Skeletal muscle satellite cell (primary cell): Measurements from ENCODE around the gene HGFAC.
"Not testable (repeated sequence)": the region's sequence is repeated elsewhere in the genome, so short reads cannot be mapped to it uniquely, and the experiment has no call there.

Source experiments
- H3K27me3 ChIP-seq: 2 replicates; pipeline ENCODE4 v1.7.0; 2013; ENCODE audit warnings: low read length; ENCODE audit not compliant: control insufficient read depth, insufficient read depth
- H3K36me3 ChIP-seq: 2 replicates; pipeline ENCODE4 v1.7.0; 2013; ENCODE audit warnings: mild to moderate bottlenecking, control low read depth, low read length; ENCODE audit not compliant: insufficient read depth
- H3K4me1 ChIP-seq: 2 replicates; pipeline ENCODE4 v1.7.0; 2013; ENCODE audit warnings: low read length; ENCODE audit not compliant: control insufficient read depth, insufficient read depth
- H3K4me2 ChIP-seq: 2 replicates; pipeline ENCODE4 v1.7.0; 2013; ENCODE audit warnings: mild to moderate bottlenecking, low read length
- H3K4me3 ChIP-seq: 2 replicates; pipeline ENCODE4 v1.7.0; 2013; ENCODE audit warnings: low read length
- H3K9ac ChIP-seq: 2 replicates; pipeline ENCODE4 v1.7.0; 2013; ENCODE audit warnings: mild to moderate bottlenecking, low read depth, low read length, moderate library complexity
- H3K9me3 ChIP-seq: replicated peaks from 2 replicates; pipeline ENCODE4 v1.7.0; 2013; ENCODE audit warnings: mild to moderate bottlenecking, control low read depth, low read length

Gene HGFAC

DNA sequence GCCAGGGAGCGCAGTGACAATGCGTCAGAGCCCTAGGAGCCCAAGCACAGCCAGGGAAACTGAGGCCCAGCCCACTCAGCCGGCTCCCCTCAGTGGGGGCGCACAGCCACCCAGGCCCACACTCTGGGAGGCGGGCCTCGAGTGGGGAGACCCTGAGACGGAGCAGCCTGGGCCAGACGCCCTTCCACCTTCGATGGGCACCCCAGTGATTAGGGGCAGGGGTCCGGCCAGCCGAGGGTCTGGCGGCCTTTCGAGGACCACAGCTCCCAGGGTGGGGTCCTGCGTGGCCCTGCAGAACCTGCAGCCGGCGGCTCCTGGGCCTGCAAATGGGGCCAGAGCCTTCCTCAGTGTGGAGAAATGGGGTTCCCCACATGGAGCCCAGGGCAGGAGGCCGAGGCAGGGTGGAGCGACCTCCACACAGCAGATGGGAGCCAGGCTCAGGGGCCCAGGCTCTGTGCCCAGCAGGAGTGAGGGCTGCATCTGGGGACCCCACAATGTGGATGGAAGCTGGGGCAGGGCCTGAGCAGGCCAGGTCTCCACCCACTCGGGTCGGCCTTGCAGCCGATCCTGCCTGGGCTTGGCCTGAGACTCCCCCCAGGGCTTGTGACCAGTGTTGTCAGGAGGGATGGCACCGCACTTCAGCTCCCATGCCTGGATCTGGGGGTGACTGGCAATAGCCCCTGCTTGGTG lies 5.0 kb downstream of the HGFAC start:
- peaks cover 7% of the 10 kb centered on the region for H3K4me1 ChIP-seq
- no peaks in the 10 kb centered on the region for H3K27me3 ChIP-seq
- H3K4me3 ChIP-seq = no peak overlapping the region
- H3K9me3 ChIP-seq = no peaks in the 10 kb centered on the region
- H3K9ac ChIP-seq = no peak overlapping the region
- no peak overlapping the region for H3K4me2 ChIP-seq
- H3K36me3 ChIP-seq = no peaks in the 10 kb centered on the region

DNA sequence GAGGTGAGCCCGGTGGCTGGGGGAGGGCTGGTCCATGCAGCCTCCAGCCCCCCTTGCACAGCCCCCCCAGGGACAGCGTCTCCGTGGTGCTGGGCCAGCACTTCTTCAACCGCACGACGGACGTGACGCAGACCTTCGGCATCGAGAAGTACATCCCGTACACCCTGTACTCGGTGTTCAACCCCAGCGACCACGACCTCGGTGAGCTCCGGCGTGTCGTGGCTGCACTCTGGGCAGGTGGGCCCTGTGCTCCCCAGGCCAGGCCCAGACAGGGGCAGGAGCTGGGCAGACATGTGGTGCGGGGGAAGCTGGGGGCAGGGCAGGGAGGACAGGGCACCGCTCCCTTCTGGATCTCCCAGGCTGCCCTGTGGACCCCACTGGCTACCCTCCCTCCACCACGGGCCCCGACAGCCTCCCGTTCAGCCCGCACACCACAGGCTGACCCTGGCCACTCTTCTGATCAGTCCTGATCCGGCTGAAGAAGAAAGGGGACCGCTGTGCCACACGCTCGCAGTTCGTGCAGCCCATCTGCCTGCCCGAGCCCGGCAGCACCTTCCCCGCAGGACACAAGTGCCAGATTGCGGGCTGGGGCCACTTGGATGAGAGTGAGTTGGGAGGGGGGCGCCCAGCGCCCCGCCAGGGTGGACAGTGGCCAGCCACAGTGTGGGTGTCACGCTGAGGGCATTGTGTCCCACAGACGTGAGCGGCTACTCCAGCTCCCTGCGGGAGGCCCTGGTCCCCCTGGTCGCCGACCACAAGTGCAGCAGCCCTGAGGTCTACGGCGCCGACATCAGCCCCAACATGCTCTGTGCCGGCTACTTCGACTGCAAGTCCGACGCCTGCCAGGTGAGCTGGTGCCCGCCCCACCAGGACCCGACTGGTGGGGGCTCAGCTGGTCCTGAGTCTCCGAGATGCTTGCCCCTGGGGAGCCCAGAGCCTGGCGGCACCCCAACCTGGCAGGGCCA lies 5.9 kb downstream of the HGFAC start:
- no peaks in the 10 kb centered on the region for H3K36me3 ChIP-seq
- no peaks in the 10 kb centered on the region for H3K27me3 ChIP-seq
- H3K9me3 ChIP-seq = no peaks in the 10 kb centered on the region
- H3K4me1 ChIP-seq = peaks cover 16% of the 10 kb centered on the region
- no peak overlapping the region for H3K4me3 ChIP-seq
- no peak overlapping the region for H3K4me2 ChIP-seq
- no peak overlapping the region for H3K9ac ChIP-seq

DNA sequence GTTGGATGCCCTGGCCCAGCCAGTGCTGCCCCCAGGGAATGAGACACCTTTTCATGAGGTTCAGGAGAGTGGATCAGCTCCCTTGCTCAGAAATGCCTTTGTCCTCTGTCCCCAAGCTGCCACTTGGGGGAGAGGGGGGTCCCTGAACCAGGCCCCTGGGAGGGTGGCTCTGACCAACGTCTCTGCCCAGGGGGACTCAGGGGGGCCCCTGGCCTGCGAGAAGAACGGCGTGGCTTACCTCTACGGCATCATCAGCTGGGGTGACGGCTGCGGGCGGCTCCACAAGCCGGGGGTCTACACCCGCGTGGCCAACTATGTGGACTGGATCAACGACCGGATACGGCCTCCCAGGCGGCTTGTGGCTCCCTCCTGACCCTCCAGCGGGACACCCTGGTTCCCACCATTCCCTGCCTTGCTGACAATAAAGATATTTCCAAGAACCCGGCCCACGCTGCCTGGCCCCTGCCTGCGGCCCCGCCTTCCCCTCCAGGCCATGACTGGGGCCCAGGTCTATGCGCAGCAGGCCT lies 7.3 kb downstream of the HGFAC start:
- Histone ChIP-seq H3K4me3 (no peak overlapping the region), H3K27me3 (no peaks in the 10 kb centered on the region), H3K9ac (no peak overlapping the region), H3K9me3 (no peaks in the 10 kb centered on the region), H3K4me1 (peaks cover 16% of the 10 kb centered on the region), H3K36me3 (no peaks in the 10 kb centered on the region), H3K4me2 (no peak overlapping the region)

DNA sequence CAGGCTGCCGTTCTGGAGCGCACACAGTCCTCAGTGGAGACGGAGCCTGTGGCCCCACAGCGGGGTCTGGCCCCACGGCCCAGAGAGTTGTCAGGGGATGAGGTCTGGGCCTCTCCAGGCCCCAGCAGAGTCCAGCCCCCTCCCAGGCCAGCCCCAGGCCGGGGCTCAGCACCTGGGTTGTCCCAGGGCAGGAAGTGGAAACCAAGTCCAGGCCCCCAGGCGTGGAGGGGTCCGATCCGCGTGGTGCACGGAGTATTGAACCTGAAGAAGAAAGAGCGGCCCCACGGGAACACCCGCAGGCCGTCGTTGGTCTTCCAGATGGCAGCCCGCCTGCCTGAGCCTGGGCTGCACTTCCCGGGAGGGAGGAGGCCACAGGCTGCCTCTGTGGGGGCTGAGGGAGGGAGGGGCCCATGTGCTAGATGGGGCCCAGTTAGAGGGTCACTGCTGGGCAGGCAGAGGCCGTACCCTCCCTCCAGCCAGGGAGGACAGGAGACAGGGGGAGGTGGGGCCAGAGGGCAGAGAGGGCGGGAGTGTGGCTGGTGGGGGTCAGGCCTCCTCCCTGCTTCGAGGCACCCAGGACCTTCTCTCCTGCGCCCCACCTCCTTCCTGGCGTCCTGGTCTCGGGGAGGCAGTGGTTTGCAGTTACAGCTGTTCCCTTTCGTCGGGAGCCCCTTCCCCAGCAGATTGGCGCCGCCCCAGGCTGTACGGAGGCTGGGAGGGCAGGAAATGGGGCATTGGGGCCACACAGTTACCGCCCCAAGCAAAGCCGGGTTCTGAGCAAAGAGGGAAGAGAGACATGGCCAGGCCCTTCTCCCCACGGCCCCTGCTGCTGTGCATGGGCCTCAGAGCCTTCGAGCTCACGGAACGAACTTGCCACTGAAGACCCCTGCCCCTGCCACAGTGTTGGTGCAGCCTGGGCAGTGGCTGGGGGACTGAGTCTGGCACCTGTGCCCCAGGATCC lies 8.1 kb downstream of the HGFAC start:
- Histone ChIP-seq H3K27me3 (no peaks in the 10 kb centered on the region), H3K36me3 (no peaks in the 10 kb centered on the region), H3K4me1 (peaks cover 16% of the 10 kb centered on the region), H3K4me3 (no peak overlapping the region), H3K9ac (no peak overlapping the region), H3K4me2 (no peak overlapping the region), H3K9me3 (no peaks in the 10 kb centered on the region)

DNA sequence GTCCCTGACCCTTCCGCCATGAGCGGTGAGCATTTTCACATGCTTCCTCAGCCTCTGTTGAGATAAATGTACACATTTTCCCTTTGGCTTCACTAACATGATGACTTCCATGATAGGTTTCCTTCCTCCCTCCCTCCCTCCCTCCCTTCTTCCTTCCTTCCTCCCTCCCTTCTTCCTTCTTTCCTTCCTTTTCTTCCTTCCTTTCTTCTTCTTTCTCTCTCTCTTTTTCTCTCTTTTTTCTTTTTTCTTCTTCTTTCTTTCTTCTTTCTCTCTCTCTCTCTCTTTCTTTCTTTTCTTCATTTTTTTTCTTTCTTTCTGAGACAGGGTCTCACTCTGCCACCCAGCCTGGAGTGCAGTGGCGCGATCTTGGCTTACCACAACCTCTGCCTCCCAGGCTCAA lies 8.9 kb downstream of the HGFAC start:
- Histone ChIP-seq H3K4me3 (no peak overlapping the region), H3K27me3 (no peaks in the 10 kb centered on the region), H3K9ac (no peak overlapping the region), H3K36me3 (no peaks in the 10 kb centered on the region), H3K4me2 (no peak overlapping the region), H3K4me1 (peaks cover 16% of the 10 kb centered on the region), H3K9me3 (peaks cover 7% of the 10 kb centered on the region)

DNA sequence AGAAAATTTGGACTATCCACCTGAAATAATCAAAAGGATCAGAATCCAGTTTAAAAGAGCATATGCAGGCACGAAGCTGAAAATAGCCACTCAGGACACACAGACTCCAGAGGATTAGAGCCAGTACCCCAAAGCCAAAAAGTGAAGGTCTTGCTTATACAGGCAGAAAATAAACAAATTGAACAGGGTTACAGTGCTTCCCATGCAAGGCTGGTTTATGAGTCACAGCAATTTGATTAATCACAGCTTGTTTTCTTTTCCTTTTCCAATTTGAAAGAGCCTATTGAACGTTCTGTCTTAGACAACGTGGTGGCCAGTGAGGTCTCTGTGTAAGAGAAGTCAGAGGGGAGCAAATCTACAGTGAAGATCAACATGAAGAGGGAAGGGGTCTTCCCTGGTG lies 10.2 kb downstream of the HGFAC start:
- H3K4me2 ChIP-seq = peak overlapping the region; percentile 39
- H3K27me3 ChIP-seq = no peaks in the 10 kb centered on the region
- no peak overlapping the region for H3K4me3 ChIP-seq
- no peaks in the 10 kb centered on the region for H3K36me3 ChIP-seq
- H3K9me3 ChIP-seq = peaks cover 7% of the 10 kb centered on the region
- H3K9ac ChIP-seq = no peak overlapping the region
- peaks cover 16% of the 10 kb centered on the region for H3K4me1 ChIP-seq

DNA sequence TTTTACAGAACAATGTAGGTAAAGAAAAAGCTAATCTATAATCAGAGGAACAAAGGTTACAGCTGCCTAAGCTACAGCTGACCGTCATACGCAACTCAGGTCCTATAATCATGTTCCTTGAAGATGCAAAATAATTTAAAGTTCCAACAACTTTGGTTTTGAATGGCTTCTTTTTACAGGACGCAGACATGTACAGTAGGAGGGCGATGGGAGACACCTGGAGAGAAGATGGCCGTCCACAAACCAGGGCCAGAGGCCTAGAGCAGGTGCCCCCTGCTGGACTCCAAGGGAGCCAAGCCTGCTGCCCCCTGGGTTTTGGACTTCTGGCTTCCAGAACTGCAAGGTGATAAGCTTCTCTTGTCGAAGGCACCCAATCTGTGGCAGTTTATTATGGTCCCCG lies 10.6 kb downstream of the HGFAC start:
- no peaks in the 10 kb centered on the region for H3K27me3 ChIP-seq
- no peaks in the 10 kb centered on the region for H3K36me3 ChIP-seq
- no peak overlapping the region for H3K9ac ChIP-seq
- no peak overlapping the region for H3K4me3 ChIP-seq
- peak overlapping the region; percentile 1 for H3K4me2 ChIP-seq
- peaks cover 16% of the 10 kb centered on the region for H3K4me1 ChIP-seq
- peaks cover 7% of the 10 kb centered on the region for H3K9me3 ChIP-seq

DNA sequence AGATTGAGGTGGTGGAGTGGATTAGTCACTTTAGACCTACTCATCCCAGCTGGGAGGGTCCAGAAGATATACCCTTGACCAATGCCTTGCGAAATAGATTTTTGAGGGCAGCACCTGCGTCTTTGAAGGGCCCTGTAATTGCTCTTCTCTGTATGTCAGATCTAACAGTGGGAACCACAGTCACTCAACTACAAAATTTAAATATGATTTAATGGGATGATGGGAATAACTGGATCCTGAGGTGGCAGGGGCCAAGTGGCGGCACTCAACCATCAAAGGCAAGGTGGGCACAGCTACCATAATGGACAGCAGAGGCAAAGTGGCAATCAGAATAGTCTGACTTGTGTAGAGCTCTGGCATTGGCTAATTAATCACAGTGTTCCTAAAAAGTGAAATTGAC lies 13.8 kb downstream of the HGFAC start:
- H3K27me3 ChIP-seq, H3K9ac ChIP-seq, H3K4me2 ChIP-seq, H3K4me3 ChIP-seq, H3K36me3 ChIP-seq, H3K9me3 ChIP-seq: not testable (repeated sequence)
- H3K4me1 ChIP-seq = peaks cover 16% of the 10 kb centered on the region

DNA sequence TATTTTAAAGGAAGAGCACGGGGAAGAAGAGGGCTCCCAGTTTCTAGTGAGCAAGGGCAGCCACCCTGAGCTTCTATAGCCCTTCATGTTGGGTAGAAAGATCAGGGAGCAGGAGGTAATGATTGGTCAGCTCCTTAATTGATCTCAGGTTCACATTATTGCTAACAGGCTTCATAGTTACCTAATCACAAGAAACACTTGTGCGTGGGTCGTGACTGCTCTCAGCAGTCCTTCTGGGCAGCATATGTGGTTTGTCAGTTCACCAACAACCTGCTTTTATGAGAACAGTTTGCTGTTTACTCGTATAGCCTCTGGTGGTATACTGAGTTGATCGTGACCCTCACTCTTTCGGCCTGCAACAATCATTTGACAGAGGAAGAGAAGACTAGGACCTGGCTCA lies 16.6 kb downstream of the HGFAC start:
- Histone ChIP-seq H3K27me3 (peaks cover 12% of the 10 kb centered on the region), H3K4me2 (no peak overlapping the region), H3K9me3 (peaks cover 7% of the 10 kb centered on the region), H3K4me3 (no peak overlapping the region), H3K9ac (no peak overlapping the region), H3K4me1 (peaks cover 22% of the 10 kb centered on the region), H3K36me3 (no peaks in the 10 kb centered on the region)

DNA sequence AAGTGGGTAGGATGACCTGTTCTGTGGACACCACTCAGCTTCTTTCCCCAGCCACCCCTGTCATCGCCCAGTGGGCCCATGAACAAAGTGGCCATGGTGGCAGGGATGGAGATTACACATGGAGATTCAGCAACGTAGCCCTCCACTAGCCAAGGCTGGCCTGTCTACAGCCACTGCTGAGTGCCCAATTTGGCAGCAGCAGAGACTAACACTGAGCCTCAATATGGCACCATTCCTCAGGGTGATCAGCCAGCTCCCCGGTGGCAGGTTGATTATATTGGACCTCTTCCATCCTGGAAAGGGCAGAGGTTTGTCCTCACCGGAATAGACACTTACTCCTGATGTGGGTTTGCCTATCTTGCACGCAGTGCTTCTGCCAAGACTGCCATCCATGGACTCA lies 17.4 kb downstream of the HGFAC start:
- Histone ChIP-seq H3K27me3 (peaks cover 12% of the 10 kb centered on the region), H3K4me1 (peaks cover 22% of the 10 kb centered on the region)
- H3K9me3 ChIP-seq, H3K36me3 ChIP-seq, H3K4me2 ChIP-seq, H3K4me3 ChIP-seq, H3K9ac ChIP-seq: not testable (repeated sequence)

DNA sequence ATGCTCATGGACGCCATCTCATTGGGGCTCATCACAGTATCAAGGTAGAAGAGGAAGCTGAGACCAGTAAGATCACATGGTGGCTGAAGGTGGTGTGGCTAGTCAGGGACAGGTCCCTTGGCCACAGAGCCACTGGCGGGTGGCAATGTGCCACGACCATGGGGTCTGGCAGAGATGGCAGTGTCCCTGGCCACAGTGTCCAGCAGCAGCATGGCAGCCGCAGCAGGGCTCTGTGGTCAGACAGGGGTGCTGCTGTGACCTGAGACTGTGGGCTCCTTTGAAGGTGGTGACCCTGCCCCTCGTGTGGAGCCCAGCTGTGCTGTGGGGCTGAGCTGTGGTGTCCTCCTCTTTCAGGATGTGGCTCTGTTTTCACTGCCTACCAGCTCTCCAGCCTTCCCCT lies 19.2 kb downstream of the HGFAC start:
- no peaks in the 10 kb centered on the region for H3K36me3 ChIP-seq
- peaks cover 27% of the 10 kb centered on the region for H3K4me1 ChIP-seq
- H3K27me3 ChIP-seq = peaks cover 17% of the 10 kb centered on the region
- no peaks in the 10 kb centered on the region for H3K9me3 ChIP-seq
- H3K4me3 ChIP-seq = no peak overlapping the region
- no peak overlapping the region for H3K4me2 ChIP-seq
- peak overlapping the region; percentile 24 for H3K9ac ChIP-seq
